Activated CD8-positive, alpha-beta memory T cell treated with anti-CD3 and anti-CD28 coated beads, Interleukin-2, amount 50 U/mL, for 48 hours (primary cell): Measurements from ENCODE around the gene HIBADH.
A peak's percentile ranks its signal among the peaks of the same experiment; 100 is the strongest.

Experiments
- DNase-seq: peaks from one replicate; pipeline ENCODE4 v3.0.0-alpha.2; 2020

HIBADH gene

DNA sequence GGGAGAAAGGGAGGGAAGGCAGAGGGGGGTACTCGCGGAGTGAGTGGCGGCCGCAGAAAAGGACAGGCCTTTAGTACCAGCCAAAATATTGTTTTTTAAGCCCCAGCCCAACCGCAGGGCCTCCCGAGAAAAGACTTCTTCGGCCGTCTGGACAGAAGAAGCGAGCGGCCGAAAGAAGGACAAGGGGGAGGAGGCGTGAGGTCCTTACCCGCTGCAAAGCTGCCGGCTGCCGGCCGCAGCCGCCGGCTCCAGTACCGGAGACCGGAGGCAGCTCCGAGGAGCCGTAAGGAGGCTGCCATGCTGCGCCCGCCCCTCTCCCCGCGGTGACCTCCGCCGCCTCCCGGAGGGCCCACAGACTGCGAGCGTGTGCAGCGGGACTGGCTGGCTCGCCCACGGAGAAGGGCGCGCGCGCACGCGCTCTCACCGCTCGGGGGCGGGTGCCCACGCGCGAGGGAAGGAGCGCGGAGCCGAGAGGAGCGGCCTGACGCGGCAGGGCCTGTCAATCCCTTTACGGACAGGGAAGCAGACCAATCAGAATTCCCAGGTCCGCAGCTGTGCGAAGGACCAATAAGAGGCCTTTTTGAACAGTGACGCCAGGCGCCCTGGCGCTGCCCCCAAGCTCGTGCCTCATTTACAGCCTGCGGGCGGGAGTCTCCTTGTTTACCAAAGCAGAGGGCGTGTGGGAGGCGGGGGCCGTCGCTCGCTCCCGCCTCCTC, at the start of gene HIBADH:
HIBADH (minus strand) TSS at position 394 of the 716 bp plus-strand sequence; CDS start at position 299, 95 bp downstream.
- DNase-seq = peak; percentile 94

DNA sequence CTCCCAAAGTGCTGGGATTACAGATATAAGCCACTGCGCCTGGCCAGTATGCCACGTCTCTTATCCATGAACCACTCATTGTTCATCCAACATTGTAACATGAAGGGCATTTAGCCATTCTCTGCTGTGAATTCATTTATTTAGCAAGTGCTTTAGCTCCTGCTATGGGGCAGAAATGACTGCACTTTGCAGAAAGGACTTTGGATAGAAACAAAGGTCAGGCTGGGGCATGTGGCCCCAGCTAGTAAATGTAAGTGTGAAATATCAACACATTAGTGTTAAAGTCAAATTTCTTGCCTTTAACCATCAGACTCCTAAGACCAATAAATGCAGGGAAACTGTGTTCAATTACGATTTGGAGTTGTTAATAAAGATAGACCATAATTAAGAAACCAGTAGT, 49.5 kb upstream of the HIBADH start:
- DNase-seq = no peak

GRCh38 chr7:27709137-27710075, 46.7 kb upstream of the HIBADH start:
- no peak for DNase-seq

DNA sequence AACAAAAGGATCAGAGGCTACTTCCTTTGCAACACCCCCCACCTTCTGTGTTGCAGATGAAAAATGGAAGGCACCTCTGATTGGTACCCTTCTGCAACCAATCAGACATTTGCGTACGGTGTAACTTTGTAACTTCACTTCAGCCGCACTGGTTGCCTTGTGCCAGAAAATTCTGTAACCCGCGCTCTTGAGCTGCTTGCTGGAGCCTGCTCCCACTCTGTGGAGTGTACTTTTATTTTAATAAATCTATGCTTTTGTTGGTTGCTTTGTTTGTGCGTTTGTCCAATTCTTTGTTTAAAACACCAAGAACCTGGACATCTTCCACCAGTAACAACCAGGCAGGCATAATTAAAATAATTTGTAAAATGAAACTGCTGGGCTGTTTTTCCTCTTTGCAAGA, 45.8 kb upstream of the HIBADH start:
- DNase-seq = no peak

GRCh38 chr7:27705200-27705594, 42.5 kb upstream of the HIBADH start:
- DNase-seq = no peak

DNA sequence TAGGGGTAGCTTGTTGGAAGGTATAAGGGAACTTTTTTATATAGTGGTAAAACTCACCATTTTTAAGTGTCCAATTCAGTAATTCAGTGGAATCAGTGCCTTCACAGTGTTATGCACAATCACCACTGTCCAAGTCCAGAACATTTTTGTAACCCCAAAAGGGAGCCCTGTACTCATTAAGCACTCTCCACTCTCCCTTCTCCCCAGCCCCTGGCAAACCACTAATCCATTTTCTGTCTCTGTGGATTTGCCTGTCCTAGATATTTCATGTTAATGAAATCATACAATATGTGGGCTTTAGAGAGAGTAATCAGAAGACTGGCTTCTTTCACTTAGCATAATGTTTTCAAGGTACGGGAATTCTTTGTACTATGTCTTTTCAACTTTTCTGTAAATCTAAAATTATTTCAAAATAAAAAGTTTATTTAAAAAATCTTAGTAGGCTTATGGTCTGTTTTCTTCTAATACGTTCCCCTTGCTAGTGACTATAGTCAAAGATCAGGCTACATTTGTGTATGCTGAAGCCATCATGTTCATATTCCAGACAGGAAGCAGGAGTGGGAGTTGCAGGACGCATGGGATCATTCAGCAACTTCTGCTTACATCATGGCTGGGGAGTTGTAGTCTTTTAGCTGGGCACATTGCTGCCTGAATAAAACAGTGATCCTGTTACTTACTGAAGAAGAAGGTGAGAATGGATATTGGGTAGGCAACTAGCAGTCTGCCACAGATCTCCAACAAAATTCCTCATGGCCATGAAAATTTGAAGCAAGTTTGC, 41.9 kb upstream of the HIBADH start:
- DNase-seq = no peak

DNA sequence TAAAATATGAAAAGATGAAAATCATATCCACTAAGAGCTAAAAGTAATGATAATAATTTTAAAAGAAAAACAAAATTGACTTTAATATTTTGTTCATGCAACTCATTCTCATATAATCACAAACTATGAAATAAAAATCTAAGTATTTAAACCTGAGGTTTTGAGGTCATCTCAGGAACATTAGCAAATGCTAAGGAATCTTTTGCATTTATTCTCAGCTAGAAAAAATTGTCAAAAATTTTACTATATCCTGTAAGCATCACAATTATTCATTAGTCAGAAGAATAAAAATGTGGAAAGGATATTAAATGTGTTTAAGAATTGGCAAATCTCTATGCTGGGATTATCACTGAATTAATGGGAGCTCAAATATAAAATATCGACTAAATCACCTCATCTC, 40.5 kb upstream of the HIBADH start:
- no peak for DNase-seq

DNA sequence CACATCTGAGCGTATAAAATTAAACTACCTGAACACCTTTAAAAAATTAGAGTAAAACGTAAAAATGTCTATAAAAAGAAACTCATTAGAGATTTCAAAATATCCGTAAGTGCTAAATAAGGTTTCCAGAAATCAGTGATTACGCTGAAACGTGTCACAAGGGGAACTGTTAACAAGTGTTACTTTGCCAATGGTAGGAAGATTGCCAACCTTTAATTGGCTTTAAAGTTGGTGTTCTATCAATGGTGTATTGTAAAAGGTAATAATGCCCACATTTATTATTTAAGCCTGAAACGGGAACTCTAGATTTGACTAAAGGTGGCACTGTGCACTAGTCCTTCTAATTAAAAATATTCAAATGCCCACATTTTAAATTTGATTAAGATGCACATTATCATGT, 37.8 kb upstream of the HIBADH start:
- DNase-seq = no peak

- DNase-seq = no peak
Observed at GRCh38 chr7:27699751-27700150, 37.1 kb upstream of the HIBADH start.

- DNase-seq = no peak
Observed at GRCh38 chr7:27697861-27698430, 35.3 kb upstream of the HIBADH start.

- DNase-seq = no peak
Observed at GRCh38 chr7:27695096-27695495, 32.4 kb upstream of the HIBADH start.

- DNase-seq = no peak
Observed at GRCh38 chr7:27693794-27694193, 31.1 kb upstream of the HIBADH start.

DNA sequence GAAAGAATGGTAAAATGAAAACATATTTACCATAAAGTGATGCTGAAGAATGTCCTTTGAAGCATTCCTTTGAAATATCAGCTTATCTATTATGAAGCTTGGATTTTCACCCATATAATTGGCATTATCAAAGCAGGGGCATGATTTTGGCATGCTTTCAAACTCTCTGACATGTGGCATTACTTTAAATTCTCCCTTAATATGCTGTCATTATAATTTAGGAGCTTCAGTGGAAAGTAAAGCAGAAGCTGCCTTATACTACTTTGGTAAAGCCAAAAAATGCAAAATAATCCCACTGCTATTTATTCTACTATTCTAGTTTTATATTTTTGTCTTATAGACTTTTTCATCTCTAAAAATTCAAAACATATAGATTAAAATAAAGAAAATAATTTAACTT, 28.0 kb upstream of the HIBADH start:
- DNase-seq = no peak

DNA sequence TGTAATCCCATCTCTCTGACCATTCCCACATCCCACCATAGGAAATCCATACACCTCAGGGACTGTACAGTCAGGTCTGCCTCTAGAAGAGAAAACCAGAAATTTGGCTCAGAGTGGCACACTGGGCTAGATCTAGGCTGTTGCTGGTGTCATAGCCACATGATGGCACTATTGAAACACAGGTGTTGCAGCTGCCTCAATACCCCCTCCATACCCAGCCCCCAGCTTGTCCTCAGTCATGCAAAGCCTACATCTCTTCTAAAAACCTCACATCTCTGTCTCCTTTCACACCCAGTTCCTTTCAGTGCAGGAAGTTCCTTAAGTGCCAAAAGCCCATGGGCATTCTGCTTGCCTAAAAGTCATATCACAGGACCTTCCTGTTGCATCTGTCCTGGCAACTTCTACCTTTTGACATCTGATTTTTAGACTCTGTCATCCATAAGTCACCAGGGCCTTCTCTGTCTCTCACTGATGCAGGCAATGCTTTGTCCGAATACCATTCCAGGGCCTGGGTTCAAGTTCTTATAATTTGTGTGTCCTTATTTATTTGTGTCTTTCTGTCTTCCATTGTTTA, 27.0 kb upstream of the HIBADH start:
- no peak for DNase-seq

GRCh38 chr7:27689150-27689549, 26.5 kb upstream of the HIBADH start:
- no peak for DNase-seq

DNA sequence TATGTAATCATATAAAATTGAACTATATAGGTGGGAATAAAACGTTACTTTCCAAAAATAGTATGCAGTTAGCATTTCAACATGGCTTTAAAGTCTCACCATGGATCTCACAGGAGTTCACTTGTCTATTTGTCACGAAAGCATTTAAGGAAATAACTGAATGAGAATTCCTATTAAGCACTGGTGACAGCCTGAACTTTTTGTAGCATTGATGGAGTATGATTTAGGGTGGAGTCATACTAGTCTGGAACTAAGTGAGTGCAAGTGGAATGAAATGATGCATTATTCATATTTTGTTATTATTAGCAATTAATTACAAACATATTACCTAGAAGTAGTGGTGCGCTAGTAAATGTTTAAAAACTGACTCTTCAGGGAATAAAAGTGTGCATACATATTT, 26.0 kb upstream of the HIBADH start:
- no peak for DNase-seq

DNA sequence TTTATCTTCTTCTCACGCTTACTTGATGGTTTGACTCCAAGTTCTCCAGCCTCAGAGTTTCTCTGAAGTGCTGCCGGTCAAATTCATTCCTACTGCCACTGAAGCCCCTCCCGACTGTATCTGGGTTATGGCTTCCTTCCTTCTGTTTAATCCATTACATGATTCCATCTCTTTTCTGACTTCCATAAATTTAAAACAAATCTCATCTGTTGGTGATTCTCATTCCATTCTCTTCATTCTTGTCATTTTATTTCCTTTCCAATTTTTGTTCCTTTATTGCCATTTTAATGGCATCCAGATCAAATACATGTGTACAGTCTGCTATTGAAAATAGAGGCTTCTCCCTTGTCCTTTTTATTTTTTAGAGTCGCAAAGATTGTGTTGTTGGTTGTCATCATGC, 25.4 kb upstream of the HIBADH start:
- DNase-seq = no peak

GRCh38 chr7:27686315-27686714, 23.6 kb upstream of the HIBADH start:
- no peak for DNase-seq

- no peak for DNase-seq
Observed at GRCh38 chr7:27685893-27686292, 23.2 kb upstream of the HIBADH start.

GRCh38 chr7:27685209-27685608, 22.5 kb upstream of the HIBADH start:
- no peak for DNase-seq

GRCh38 chr7:27684491-27684890, 21.8 kb upstream of the HIBADH start:
- DNase-seq = no peak

- DNase-seq = no peak
Observed at GRCh38 chr7:27680610-27681009, 17.9 kb upstream of the HIBADH start.
